ENCODE data around the gene TAMALIN. TPM values are rescaled to one million over a fixed set of nuclear protein-coding genes. Genes with fewer than 3 reads are reported as not detected.

The TAMALIN gene
- total RNA-seq, 1 experiment from 2014 or later: 2.2 TPM

Other genes with a start within 250 kb of the TAMALIN start
- gene FIGNL2, start 158.2 kb upstream of the TAMALIN start, total RNA-seq (2014; rRNA removed; shearing (Covaris generic)): 5.0 and 5.8 TPM in 2 replicates
- 0.17 and 1.6 TPM in 2 replicates for gene ANKRD33, start 118.8 kb upstream of the TAMALIN start, total RNA-seq (2014; rRNA removed; shearing (Covaris generic))
- 0.07 and 0.33 TPM in 2 replicates for gene ACVRL1, start 99.4 kb upstream of the TAMALIN start, total RNA-seq (2014; rRNA removed; shearing (Covaris generic))
- 14.1 and 14.9 TPM in 2 replicates for gene ACVR1B, start 55.2 kb upstream of the TAMALIN start, total RNA-seq (2014; rRNA removed; shearing (Covaris generic))
- 11.8 and 29.6 TPM in 2 replicates for gene NR4A1, start 44.5 kb downstream of the TAMALIN start, total RNA-seq (2014; rRNA removed; shearing (Covaris generic))
- gene ATG101, start 63.0 kb downstream of the TAMALIN start, total RNA-seq (2014; rRNA removed; shearing (Covaris generic)): 67.3 and 75.7 TPM in 2 replicates
- not detected in 2 replicates for gene SMIM41, start 72.8 kb downstream of the TAMALIN start, total RNA-seq (2014; rRNA removed; shearing (Covaris generic))
- not detected in 2 replicates for gene KRT80, start 185.1 kb downstream of the TAMALIN start, total RNA-seq (2014; rRNA removed; shearing (Covaris generic))
- 0.80 and 1.1 TPM in 2 replicates for gene KRT7, start 226.3 kb downstream of the TAMALIN start, total RNA-seq (2014; rRNA removed; shearing (Covaris generic))